Spleen (tissue), 11 donors: ENCODE results near the gene GPR152. TPM values are rescaled to one million over a fixed set of nuclear protein-coding genes. Genes with fewer than 3 reads are reported as not detected.

Experiments used
- DNase-seq: peaks from one replicate; pipeline ENCODE4 v3.0.0-alpha.2; 2020
- H3K27ac ChIP-seq, 8 donors: fragments of 200-600 bp; sonication (generic) in 7 of 8; 1 replicate in 4 of 8; 2 replicates in 4 of 8; pipeline versions ENCODE4 v1.5.0 to v1.8.0; 2016 to 2021; ENCODE audit warnings: inconsistent platforms in 4 of 8, mild to moderate bottlenecking in 4 of 8, moderate library complexity in 1 of 8
- H3K27me3 ChIP-seq, 7 donors: fragments of 200-600 bp; sonication (generic) in 6 of 7; replicated peaks in 1 of 7; 1 replicate in 4 of 7; 2 replicates in 3 of 7; pipeline versions ENCODE4 v1.5.0 to v1.8.0; 2016 to 2021; ENCODE audit warnings: inconsistent platforms in 3 of 7, mild to moderate bottlenecking in 1 of 7
- H3K36me3 ChIP-seq, 6 donors: fragments of 200-600 bp; sonication (generic) in 5 of 6; 1 replicate in 4 of 6; 2 replicates in 2 of 6; pipeline versions ENCODE4 v1.5.0 to v1.8.0; 2016 to 2021; ENCODE audit warnings: inconsistent platforms in 2 of 6
- H3K4me1 ChIP-seq, 6 donors: fragments of 200-600 bp; sonication (generic) in 5 of 6; 1 replicate in 3 of 6; 2 replicates in 3 of 6; pipeline versions ENCODE4 v1.5.0 to v1.8.0; 2016 to 2021; ENCODE audit warnings: inconsistent platforms in 3 of 6
- H3K4me3 ChIP-seq, 8 donors: fragments of 200-600 bp; sonication (generic) in 7 of 8; 1 replicate in 4 of 8; 2 replicates in 4 of 8; pipeline versions ENCODE4 v1.5.0 to v1.8.0; 2016 to 2021; ENCODE audit warnings: inconsistent platforms in 4 of 8, mild to moderate bottlenecking in 4 of 8, moderate library complexity in 2 of 8
- H3K9me3 ChIP-seq, 8 donors: fragments of 200-600 bp; sonication (generic) in 7 of 8; 1 replicate in 4 of 8; 2 replicates in 4 of 8; pipeline versions ENCODE4 v1.5.0 to v1.8.0; 2016 to 2021; ENCODE audit warnings: inconsistent platforms in 4 of 8
- POLR2A ChIP-seq, 3 donors: fragments of 450-650 bp; IDR thresholded peaks; one replicate each; pipeline ENCODE4 v1.5.1; 2017; ENCODE audit warnings: antibody characterized with exemption in 3 of 3, mild to moderate bottlenecking in 1 of 3
- POLR2AphosphoS5 ChIP-seq, 3 donors: sonication (generic); formaldehyde crosslinking; IDR thresholded peaks; one replicate each; pipeline ENCODE4 v1.5.1; 2017; ENCODE audit warnings: antibody characterized with exemption in 3 of 3
- WGBS, 5 donors: extraction: QIAGEN DNeasy Blood & Tissue Kit in 3 of 5; methylation state at CpG; one replicate each; pipeline versions ENCODE4 v1.1.5 to v1.1.7; 2013 to 2018; 5-methylcytosine and 5-hydroxymethylcytosine counted together
- intact Hi-C: fragments of 100-400 bp; cut with DNase I; formaldehyde crosslinking; loops from one replicate; pipeline ENCODE4 v1.15.0; 2023; ENCODE audit warnings: low total_unique reads
- polyA plus RNA-seq, 3 donors: library from polyadenylated mRNA; stranded (reverse); fragments of 200-250 nt; gene quantifications; one replicate each; pipeline ENCODE4 v1.2.1, GENCODE V29; 2013
- total RNA-seq, 7 donors: library from RNA; depleted of rRNA in 3 of 7; stranded (reverse); fragments of >200 nt in 3 of 7; fragmentation: NEBNext Ultra II Directional in 4 of 7; extraction: Animal tissue kit (Norgen Biotek cat#: 25700) in 4 of 7; gene quantifications; one replicate each; pipeline versions ENCODE4 v1.1.0 to v1.2.1, GENCODE V29; 2016 to 2021
- TF ChIP-seq, protein P1 (sequence below), 11 experiments: fragments of 200-600 bp in 7 of 11; fragments of 450-650 bp in 4 of 11; sonication (generic) in 4 of 11; IDR thresholded peaks in 8 of 11; conservative IDR thresholded peaks in 3 of 11; 1 replicate in 7 of 11; 2 replicates in 4 of 11; pipeline versions ENCODE4 v1.4.0 to v1.8.0; 2016 to 2021; ENCODE audit warnings: antibody characterized with exemption in 11 of 11, inconsistent platforms in 4 of 11, mild to moderate bottlenecking in 1 of 11
- donor health status: healthy with polysubstance abuse.
- donor health status: DM: no; HTN: no; CAD: no; lungs with moderate emphysema.
- donor health status: DM: no; HTN: no; CAD: no.
- donor health status: Bipolar disorder and iron deficiency.
- donor health status: healthy.
- donor health status: DM: no; HTN: no; CAD: no.
- donor health status: DM: yes; HTN: yes; CAD: no.

GPR152 gene
- total and polyA plus RNA-seq, 10 donors = 0.10 TPM; not detected in 9

DNA sequence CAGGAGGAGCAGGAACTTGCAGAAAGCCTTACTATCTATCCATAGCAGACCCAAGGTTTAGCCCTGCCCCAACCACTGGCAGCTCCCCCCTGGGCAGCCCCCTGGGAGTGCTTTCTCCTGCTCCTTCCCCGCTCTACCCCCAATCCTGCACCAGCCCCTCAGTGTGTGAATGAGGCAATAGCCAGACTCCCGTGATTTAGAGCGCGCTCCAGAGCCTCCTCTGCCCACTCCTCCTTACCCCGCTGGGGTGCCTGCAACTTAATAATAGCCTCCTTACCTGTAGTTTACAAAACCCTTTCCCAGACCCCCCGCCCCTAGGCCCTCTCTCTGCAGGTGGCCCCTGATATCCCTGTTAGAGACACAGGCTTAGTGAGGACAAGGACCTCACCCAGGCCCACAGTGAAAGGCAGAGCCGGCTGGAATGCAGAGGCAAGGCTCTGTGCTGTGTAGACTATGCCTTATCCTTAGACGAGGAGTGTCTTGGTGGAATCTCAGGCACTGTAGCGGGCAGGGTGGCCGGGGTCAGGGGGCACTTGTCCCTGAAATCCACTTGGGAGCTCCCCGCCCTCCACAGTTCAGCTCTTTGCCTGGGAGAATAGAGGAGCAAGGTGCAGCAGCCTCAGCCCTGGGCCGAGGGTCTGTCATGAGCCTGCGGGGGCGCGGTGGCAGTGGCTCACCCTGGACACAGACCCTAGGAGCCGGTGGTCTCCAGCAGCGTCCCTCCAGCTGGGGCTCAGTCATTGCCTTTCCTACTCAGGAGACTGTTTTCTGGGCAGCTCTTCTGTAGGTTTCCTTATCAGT is 41.3 kb downstream of the GPR152 start:
- H3K4me3 ChIP-seq = peak overlapping the region in 1 of 8 donors; percentile 7
- intact Hi-C loops = no loop called here
- H3K27me3 ChIP-seq = peaks cover 0 to 60% (median 11%) of the 10 kb centered on the region in 7 donors
- peak overlapping the region in 4 of 8 donors; percentile 96 to 99 (median 98) for H3K27ac ChIP-seq
- H3K36me3 ChIP-seq = peaks cover 0 to 37% (median 1%) of the 10 kb centered on the region in 6 donors
- WGBS, 5 donors = 81 to 89% (median 83%) methylated on average over 12 to 17 of the region's 17 CpGs
- TF ChIP-seq POLR2A (IDR thresholded peaks at IDR 0.05) (no peak), POLR2AphosphoS5 (IDR thresholded peaks at IDR 0.05) (no peak)
- TF ChIP-seq, protein P1, sequence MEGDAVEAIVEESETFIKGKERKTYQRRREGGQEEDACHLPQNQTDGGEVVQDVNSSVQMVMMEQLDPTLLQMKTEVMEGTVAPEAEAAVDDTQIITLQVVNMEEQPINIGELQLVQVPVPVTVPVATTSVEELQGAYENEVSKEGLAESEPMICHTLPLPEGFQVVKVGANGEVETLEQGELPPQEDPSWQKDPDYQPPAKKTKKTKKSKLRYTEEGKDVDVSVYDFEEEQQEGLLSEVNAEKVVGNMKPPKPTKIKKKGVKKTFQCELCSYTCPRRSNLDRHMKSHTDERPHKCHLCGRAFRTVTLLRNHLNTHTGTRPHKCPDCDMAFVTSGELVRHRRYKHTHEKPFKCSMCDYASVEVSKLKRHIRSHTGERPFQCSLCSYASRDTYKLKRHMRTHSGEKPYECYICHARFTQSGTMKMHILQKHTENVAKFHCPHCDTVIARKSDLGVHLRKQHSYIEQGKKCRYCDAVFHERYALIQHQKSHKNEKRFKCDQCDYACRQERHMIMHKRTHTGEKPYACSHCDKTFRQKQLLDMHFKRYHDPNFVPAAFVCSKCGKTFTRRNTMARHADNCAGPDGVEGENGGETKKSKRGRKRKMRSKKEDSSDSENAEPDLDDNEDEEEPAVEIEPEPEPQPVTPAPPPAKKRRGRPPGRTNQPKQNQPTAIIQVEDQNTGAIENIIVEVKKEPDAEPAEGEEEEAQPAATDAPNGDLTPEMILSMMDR (IDR thresholded peaks at IDR 0.05 in 8 of 11, conservative IDR thresholded peaks at IDR 0.05 in 3 of 11) = no peak
- H3K4me1 ChIP-seq = peaks cover 41 to 99% (median 89%) of the 10 kb centered on the region in 6 donors
- no peaks in the 10 kb centered on the region for H3K9me3 ChIP-seq
- peak; percentile 79 for DNase-seq

DNA sequence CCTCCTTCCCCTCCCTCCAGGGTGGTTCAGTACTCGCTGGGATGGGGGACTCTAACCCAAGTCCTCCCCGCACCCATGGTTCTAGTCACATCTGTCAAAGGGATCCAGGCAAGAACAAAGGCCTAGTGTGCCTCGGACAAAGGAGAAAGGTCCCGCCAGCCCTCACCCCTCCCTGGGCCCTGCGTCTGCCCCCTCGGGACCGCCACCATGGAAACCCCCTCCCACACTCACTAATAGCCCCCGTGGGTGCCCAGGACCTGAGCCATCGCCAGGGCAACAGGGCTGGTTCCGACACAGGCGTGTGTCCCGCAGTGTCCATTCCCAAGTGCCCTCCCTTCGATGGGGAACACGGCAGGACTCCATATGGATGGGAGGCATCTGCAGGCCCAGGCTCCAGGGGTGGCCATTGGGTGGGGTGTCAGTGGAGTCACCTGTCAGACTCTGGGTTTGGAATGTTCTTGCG is 42.1 kb downstream of the GPR152 start:
- peak; percentile 79 for DNase-seq
- TF ChIP-seq POLR2A (IDR thresholded peaks at IDR 0.05) (no peak), POLR2AphosphoS5 (IDR thresholded peaks at IDR 0.05) (peak; percentile 26 to 75 (median 30))
- Histone ChIP-seq H3K9me3 (no peaks in the 10 kb centered on the region), H3K4me3 (peak overlapping the region in 2 of 8 donors; percentile 38 to 75), H3K27ac (peak overlapping the region in 7 of 8 donors; percentile 38 to 99 (median 96)), H3K36me3 (peaks cover 0 to 45% (median 5%) of the 10 kb centered on the region in 6 donors), H3K27me3 (peaks cover 0 to 52% (median 7%) of the 10 kb centered on the region in 7 donors), H3K4me1 (peaks cover 42 to 99% (median 89%) of the 10 kb centered on the region in 6 donors)
- 53 to 80% (median 75%) methylated on average over 10 to 15 of the region's 15 CpGs for WGBS, 5 donors
- intact Hi-C loops = no loop called here

DNA sequence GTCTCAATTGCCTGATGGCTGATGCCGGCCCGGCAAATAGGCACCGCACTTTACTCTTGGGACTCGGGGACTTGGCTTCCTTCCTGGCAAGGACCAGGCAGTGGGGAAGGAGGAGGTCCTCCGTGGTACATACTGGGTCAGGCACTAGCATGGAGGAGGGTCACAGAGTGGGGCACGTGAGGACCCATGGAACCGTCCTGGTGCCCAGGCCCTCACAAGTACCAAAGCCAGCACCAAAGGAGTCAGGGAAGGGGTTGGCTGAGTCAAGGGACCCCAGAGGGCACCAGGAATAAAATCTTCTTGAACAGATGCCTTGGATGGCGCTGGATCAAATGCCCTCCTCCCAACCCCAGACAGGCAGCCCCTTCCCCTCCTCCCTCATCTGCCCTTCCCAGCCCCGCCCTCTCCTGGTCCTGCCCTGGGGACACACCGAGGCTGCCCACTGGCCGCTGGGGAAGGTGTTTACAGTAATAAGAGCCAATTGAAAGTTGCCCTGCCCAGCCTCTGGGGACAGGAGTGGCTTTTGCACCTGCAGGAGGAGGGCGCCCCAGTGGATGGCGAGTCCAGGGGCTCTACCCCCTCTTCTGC is 42.7 kb downstream of the GPR152 start:
- Histone ChIP-seq H3K36me3 (peaks cover 0 to 50% (median 6%) of the 10 kb centered on the region in 6 donors), H3K27ac (peak overlapping the region; percentile 38 to 99 (median 96)), H3K4me1 (peaks cover 38 to 99% (median 89%) of the 10 kb centered on the region in 6 donors), H3K9me3 (no peaks in the 10 kb centered on the region), H3K4me3 (peak overlapping the region in 7 of 8 donors; percentile 30 to 75 (median 42)), H3K27me3 (peaks cover 0 to 47% (median 2%) of the 10 kb centered on the region in 7 donors)
- 17 to 32% (median 22%) methylated on average over 12 to 13 of the region's 13 CpGs for WGBS, 5 donors
- peak; percentile 91 for DNase-seq
- intact Hi-C loops = no loop called here
- TF ChIP-seq POLR2A (IDR thresholded peaks at IDR 0.05) (no peak), POLR2AphosphoS5 (IDR thresholded peaks at IDR 0.05) (peak in 2 of 3 donors; percentile 45 to 49)
- TF ChIP-seq, protein P1 (IDR thresholded peaks at IDR 0.05 in 8 of 11, conservative IDR thresholded peaks at IDR 0.05 in 3 of 11) = peak in 2 of 11 experiments; percentile 4 to 21

DNA sequence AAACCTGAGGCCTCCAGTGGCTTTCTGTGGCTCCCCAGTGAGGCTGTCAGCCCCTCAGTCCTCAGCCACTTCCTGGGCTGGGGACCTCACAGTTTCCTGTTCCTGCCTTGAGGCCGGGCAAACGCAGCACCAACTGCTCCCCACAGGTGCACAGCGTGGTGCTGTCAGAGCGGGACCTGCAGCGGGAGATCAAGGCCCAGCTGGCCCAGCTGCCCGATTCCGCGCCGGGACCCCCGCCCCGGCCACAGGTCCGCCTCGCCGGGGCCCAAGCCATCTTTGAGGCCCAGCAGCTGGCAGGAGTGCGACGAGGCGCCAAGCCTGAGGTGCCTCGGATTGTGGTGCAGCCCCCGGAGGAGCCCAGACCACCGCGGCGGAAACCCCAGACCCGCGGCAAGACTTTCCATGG is 43.3 kb downstream of the GPR152 start:
- intact Hi-C loops = no loop called here

More for the DNA sequence above, 43.3 kb downstream of the GPR152 start:
- H3K4me3 ChIP-seq = peak overlapping the region in 7 of 8 donors; percentile 30 to 75 (median 42)
- H3K27ac ChIP-seq = peak overlapping the region; percentile 38 to 99 (median 96)
- peaks cover 0 to 50% (median 6%) of the 10 kb centered on the region in 6 donors for H3K36me3 ChIP-seq
- peaks cover 37 to 99% (median 90%) of the 10 kb centered on the region in 6 donors for H3K4me1 ChIP-seq
- H3K27me3 ChIP-seq = peaks cover 0 to 41% (median 0%) of the 10 kb centered on the region in 7 donors
- H3K9me3 ChIP-seq = no peaks in the 10 kb centered on the region
- DNase-seq = peak; percentile 95
- 0 to 35% (median 23%) methylated on average over 4 to 24 of the region's 24 CpGs for WGBS, 5 donors
- TF ChIP-seq POLR2AphosphoS5 (IDR thresholded peaks at IDR 0.05) (peak; percentile 90 to 91 (median 91)), POLR2A (IDR thresholded peaks at IDR 0.05) (peak in 1 of 3 donors; percentile 25)
- TF ChIP-seq, protein P1 (IDR thresholded peaks at IDR 0.05 in 8 of 11, conservative IDR thresholded peaks at IDR 0.05 in 3 of 11) = no peak
